Bronchial epithelial cell (primary cell): ENCODE data around the gene SF3B5. TPM values are rescaled to one million over a fixed set of nuclear protein-coding genes. Genes with fewer than 3 reads are reported as not detected.

ENCODE experiments used
- DNase-seq: peaks from one replicate; pipeline ENCODE4 v3.0.0-alpha.2; 2010; ENCODE audit warnings: low read depth
- FAIRE-seq: peaks from 2 replicates; lab custom pipeline; 2011; peaks lifted over from hg19 to GRCh38; lab: Jason Lieb, UNC
- H3K27me3 ChIP-seq: 2 replicates; pipeline ENCODE4 v1.5.1; 2011; ENCODE audit warnings: low read length; ENCODE audit not compliant: control insufficient read depth, insufficient read depth
- H3K36me3 ChIP-seq: 2 replicates; pipeline ENCODE4 v1.5.1; 2011; ENCODE audit warnings: low read length; ENCODE audit not compliant: control insufficient read depth, insufficient read depth
- H3K4me3 ChIP-seq: 2 replicates; pipeline ENCODE4 v1.5.1; 2011; ENCODE audit warnings: mild to moderate bottlenecking, low read depth, low read length, control low read depth
- total RNA-seq: library from RNA; depleted of rRNA; stranded (reverse); fragments of >200 nt; gene quantifications from 2 replicates; pipeline ENCODE4 v1.2.1, GENCODE V29; 2014
- TF ChIP-seq, protein P1 (sequence below): IDR thresholded peaks from 2 replicates; pipeline ENCODE4 v1.5.1; 2011; ENCODE audit warnings: mild to moderate bottlenecking, moderate library complexity, low read length, control low read depth, inconsistent platforms; ENCODE audit not compliant: insufficient read depth, severe bottlenecking

The SF3B5 gene
- total RNA-seq, 1 donor from 2014 or later: 113 TPM

DNA sequence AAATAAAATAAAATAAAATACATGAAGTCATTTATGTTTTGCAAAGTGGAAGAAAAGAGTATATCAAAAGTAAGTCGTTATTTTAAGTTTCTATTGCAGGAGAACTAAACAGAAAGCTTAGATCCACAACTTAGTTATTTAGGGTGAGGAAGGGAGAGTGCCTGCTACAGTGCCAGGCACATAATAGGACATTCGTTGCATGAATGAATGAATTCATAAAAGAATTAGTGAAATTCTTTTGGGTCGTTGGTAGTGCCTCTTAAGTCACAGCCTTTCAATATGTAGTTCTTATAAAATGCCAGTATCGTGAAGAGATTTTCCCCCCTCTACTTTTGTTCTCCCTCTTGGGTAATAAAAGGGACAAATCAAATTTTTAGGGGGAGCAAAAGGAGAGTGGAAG lies 29.1 kb downstream of the SF3B5 start:
- FAIRE-seq: no peak
- peaks cover 8% of the 10 kb centered on the region for H3K27me3 ChIP-seq

DNA sequence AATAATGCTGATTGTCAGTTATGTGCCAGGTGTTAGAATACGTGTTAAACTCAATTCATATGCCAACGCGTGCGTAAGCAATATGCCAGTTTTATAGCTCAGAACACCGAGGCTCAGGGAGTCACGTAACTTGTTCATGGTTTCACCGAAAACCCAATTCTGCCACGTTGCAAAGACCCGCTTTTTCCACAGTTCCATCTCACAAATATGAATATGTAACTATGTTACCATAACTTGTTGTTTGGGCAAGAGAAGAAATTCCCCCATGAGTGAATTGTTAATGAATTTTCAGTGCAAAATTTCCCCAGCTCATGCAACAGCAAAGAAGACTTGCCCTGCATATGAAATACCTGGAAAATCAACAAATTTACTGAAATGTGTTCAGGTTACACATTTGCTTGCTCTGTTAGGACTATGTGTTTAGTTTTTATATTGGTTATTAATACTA lies 30.1 kb downstream of the SF3B5 start:
- TF ChIP-seq, protein P1, sequence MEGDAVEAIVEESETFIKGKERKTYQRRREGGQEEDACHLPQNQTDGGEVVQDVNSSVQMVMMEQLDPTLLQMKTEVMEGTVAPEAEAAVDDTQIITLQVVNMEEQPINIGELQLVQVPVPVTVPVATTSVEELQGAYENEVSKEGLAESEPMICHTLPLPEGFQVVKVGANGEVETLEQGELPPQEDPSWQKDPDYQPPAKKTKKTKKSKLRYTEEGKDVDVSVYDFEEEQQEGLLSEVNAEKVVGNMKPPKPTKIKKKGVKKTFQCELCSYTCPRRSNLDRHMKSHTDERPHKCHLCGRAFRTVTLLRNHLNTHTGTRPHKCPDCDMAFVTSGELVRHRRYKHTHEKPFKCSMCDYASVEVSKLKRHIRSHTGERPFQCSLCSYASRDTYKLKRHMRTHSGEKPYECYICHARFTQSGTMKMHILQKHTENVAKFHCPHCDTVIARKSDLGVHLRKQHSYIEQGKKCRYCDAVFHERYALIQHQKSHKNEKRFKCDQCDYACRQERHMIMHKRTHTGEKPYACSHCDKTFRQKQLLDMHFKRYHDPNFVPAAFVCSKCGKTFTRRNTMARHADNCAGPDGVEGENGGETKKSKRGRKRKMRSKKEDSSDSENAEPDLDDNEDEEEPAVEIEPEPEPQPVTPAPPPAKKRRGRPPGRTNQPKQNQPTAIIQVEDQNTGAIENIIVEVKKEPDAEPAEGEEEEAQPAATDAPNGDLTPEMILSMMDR: no peak
- Histone ChIP-seq H3K4me3 (no peak overlapping the region), H3K36me3 (no peaks in the 10 kb centered on the region), H3K27me3 (peaks cover 8% of the 10 kb centered on the region)
- DNase-seq (no peak), FAIRE-seq (no peak)

More for the DNA sequence above, 29.1 kb downstream of the SF3B5 start:
- Histone ChIP-seq H3K4me3 (no peak overlapping the region), H3K36me3 (no peaks in the 10 kb centered on the region)
- TF ChIP-seq, protein P1: no peak
- no peak for DNase-seq

DNA sequence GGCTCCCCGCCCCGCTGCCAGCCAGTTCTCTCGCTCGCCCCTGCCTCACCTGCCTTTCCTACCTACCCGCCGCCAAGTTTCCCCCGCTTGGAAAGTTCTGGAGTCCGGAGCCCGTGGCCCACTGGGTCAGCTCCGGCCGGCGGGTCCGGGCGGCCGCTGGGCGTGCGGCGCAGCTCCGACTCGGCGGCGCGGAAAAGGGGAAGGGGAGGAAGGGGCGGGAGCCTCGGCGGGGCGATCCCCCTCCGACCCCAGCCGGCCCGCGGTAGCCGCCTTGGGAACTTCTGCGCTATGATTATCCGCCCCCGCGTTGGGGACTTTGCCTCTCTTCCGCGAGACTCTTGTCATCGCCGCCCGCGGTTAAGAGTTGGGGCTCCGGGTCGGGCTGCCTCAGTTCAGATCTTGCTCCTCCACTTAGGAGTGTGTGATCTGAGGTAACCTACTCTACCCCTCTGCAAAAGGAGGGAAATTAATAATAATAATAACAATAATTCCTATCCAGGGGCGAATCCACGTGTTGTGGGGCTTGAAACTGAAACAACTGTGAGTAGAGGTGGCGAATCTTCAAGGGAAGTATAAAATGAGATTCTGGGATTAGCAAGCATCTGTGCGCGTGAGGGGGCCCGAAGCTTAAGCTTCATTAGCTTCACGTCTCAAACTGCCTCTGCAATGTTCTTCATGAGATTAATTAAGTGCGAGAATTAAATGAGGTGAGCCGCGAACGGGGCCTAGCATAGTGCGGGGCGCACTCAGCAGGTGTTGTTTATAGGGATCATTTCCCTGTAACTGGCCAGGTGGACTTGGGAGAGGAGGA lies 30.8 kb downstream of the SF3B5 start:
- Histone ChIP-seq H3K4me3 (peak overlapping the region; percentile 55), H3K27me3 (peaks cover 8% of the 10 kb centered on the region), H3K36me3 (no peaks in the 10 kb centered on the region)
- DNase-seq: no peak
- FAIRE-seq: no peak
- TF ChIP-seq, protein P1: no peak

DNA sequence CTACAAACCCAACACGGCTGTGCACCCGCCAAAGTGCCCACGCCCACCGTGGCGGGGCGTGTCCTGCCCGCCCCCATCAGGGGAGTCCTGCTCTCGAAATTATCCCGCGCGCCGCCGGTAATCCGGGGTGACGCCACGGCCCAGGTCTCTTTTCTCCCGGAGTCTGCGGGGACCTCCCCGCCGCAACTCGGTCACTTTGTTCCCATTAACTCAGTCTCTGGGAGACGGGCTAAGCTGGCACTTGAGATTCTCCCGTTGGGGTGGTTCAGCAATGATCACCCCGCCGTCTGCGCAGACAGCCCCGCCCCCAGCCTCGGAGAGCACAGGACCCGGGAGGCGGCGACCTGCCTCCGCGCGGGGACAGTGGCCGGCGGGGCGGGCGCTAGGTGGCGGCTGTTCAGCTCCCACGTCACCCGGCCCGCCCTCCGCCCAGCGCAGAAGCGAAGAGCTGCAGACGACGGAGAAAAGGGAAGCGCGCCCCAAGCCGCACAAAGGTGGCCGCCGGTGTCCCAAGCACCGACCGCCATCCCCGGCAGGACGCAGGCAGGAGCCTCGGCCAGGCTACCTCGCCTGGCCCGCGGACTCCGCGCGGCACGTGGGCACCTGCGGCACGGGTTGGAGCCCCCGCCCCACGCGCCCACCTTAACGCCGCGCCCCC lies 31.5 kb downstream of the SF3B5 start:
- TF ChIP-seq, protein P1: peak; percentile 35
- peak; percentile 5 for DNase-seq
- Histone ChIP-seq H3K4me3 (peak overlapping the region; percentile 55), H3K36me3 (no peaks in the 10 kb centered on the region), H3K27me3 (peaks cover 8% of the 10 kb centered on the region)
- no peak for FAIRE-seq

DNA sequence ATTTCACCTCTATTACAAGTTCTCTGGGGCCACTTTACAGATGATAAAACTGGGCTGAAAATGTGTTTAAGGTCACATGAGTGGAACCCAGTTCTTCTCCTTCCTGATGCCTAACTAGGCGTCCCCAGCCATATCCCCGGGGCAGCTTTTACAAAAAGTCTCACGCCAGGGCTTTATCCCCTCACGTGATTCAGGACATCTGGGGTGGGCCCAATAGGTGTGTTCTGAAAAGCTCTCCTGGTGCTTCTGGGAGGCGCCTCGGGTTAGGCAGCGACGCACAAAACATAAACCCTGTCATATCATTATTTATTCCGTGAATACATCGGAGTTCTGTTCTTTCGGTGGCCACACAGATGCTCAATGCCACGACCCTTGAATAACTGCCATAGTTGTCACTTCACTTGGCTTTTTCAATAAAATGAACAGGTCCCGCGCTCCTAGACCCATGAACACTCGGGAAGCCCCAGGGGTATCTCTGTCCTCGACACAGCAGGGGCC lies 32.1 kb downstream of the SF3B5 start:
- no peaks in the 10 kb centered on the region for H3K36me3 ChIP-seq
- TF ChIP-seq, protein P1: no peak
- DNase-seq (no peak), FAIRE-seq (no peak)
- H3K4me3 ChIP-seq: peak overlapping the region; percentile 55
- peaks cover 8% of the 10 kb centered on the region for H3K27me3 ChIP-seq
